IPS DF 6.9 (cell line): ENCODE results near the gene TMTC2.

ENCODE experiments used
- DNase-seq: peaks from one replicate; pipeline ENCODE4 v3.0.0-alpha.2; 2013; ENCODE audit warnings: low read depth, low spot score
- H3K27ac ChIP-seq: one replicate; pipeline ENCODE4 v1.5.1; 2013; ENCODE audit warnings: low read length, control low read depth
- H3K27me3 ChIP-seq: 2 replicates; pipeline ENCODE4 v1.6.1; 2013; ENCODE audit warnings: mild to moderate bottlenecking, low read length; ENCODE audit not compliant: control insufficient read depth, insufficient read depth
- H3K36me3 ChIP-seq: 2 replicates; pipeline ENCODE4 v1.6.1; 2013; ENCODE audit warnings: low read length; ENCODE audit not compliant: control insufficient read depth, insufficient read depth
- H3K4me1 ChIP-seq: 2 replicates; pipeline ENCODE4 v1.6.1; 2013; ENCODE audit warnings: low read length; ENCODE audit not compliant: control insufficient read depth, insufficient read depth
- H3K4me3 ChIP-seq: 2 replicates; pipeline ENCODE4 v1.5.1; 2013; ENCODE audit warnings: mild to moderate bottlenecking, low read length
- H3K9me3 ChIP-seq: 2 replicates; pipeline ENCODE4 v1.6.1; 2013; ENCODE audit warnings: low read length, inconsistent platforms; ENCODE audit not compliant: control insufficient read depth, insufficient read depth
- WGBS: extraction: QIAGEN DNeasy Blood & Tissue Kit; methylation state at CpG from one replicate; pipeline ENCODE4 v1.1.7; 2013; ENCODE audit warnings: mixed read lengths, missing lambda C conversion rate; ENCODE audit not compliant: insufficient read length, insufficient coverage; 5-methylcytosine and 5-hydroxymethylcytosine counted together

The TMTC2 gene

GRCh38 chr12:82948491-82948890, 261.8 kb downstream of the TMTC2 start:
- Histone ChIP-seq H3K27ac (no peak overlapping the region), H3K36me3 (no peaks in the 10 kb centered on the region), H3K4me3 (no peak overlapping the region), H3K27me3 (no peaks in the 10 kb centered on the region), H3K9me3 (no peaks in the 10 kb centered on the region), H3K4me1 (no peaks in the 10 kb centered on the region)
- no peak for DNase-seq
- no CpG with 5 or more reads among the region's 2 CpGs for WGBS

GRCh38 chr12:82950356-82950755, 263.6 kb downstream of the TMTC2 start:
- Histone ChIP-seq H3K4me1 (no peaks in the 10 kb centered on the region), H3K4me3 (no peak overlapping the region), H3K36me3 (no peaks in the 10 kb centered on the region), H3K27ac (no peak overlapping the region), H3K9me3 (no peaks in the 10 kb centered on the region), H3K27me3 (no peaks in the 10 kb centered on the region)
- DNase-seq = no peak
- no CpG with 5 or more reads among the region's 2 CpGs for WGBS

GRCh38 chr12:82952946-82953345, 266.2 kb downstream of the TMTC2 start:
- Histone ChIP-seq H3K27me3 (no peaks in the 10 kb centered on the region), H3K9me3 (no peaks in the 10 kb centered on the region), H3K27ac (no peak overlapping the region), H3K36me3 (no peaks in the 10 kb centered on the region), H3K4me3 (no peak overlapping the region), H3K4me1 (no peaks in the 10 kb centered on the region)
- WGBS = no CpG with 5 or more reads among the region's 3 CpGs
- DNase-seq = no peak

- H3K36me3 ChIP-seq = no peaks in the 10 kb centered on the region
- H3K27ac ChIP-seq = no peak overlapping the region
- no peak for DNase-seq
- no peak overlapping the region for H3K4me3 ChIP-seq
- no peaks in the 10 kb centered on the region for H3K4me1 ChIP-seq
- no CpG with 5 or more reads among the region's 1 CpG for WGBS
- H3K9me3 ChIP-seq = no peaks in the 10 kb centered on the region
- H3K27me3 ChIP-seq = no peaks in the 10 kb centered on the region
These were observed 266.7 kb downstream of the TMTC2 start for GRCh38 chr12:82953397-82953796.

GRCh38 chr12:82954064-82954463, 267.4 kb downstream of the TMTC2 start:
- H3K9me3 ChIP-seq = no peaks in the 10 kb centered on the region
- no peak overlapping the region for H3K27ac ChIP-seq
- H3K36me3 ChIP-seq = no peaks in the 10 kb centered on the region
- H3K4me3 ChIP-seq = no peak overlapping the region
- no CpG with 5 or more reads among the region's 3 CpGs for WGBS
- DNase-seq = no peak
- H3K27me3 ChIP-seq = no peaks in the 10 kb centered on the region
- H3K4me1 ChIP-seq = no peaks in the 10 kb centered on the region

GRCh38 chr12:82954572-82954971, 267.9 kb downstream of the TMTC2 start:
- Histone ChIP-seq H3K36me3 (no peaks in the 10 kb centered on the region), H3K27me3 (no peaks in the 10 kb centered on the region), H3K4me3 (no peak overlapping the region), H3K4me1 (no peaks in the 10 kb centered on the region), H3K27ac (no peak overlapping the region), H3K9me3 (no peaks in the 10 kb centered on the region)
- no peak for DNase-seq
- WGBS = no CpG with 5 or more reads among the region's 2 CpGs

GRCh38 chr12:82955043-82955442, 268.3 kb downstream of the TMTC2 start:
- DNase-seq = no peak
- no peaks in the 10 kb centered on the region for H3K36me3 ChIP-seq
- H3K4me1 ChIP-seq = no peaks in the 10 kb centered on the region
- H3K9me3 ChIP-seq = no peaks in the 10 kb centered on the region
- H3K27ac ChIP-seq = no peak overlapping the region
- H3K27me3 ChIP-seq = no peaks in the 10 kb centered on the region
- no CpG with 5 or more reads among the region's 1 CpG for WGBS
- H3K4me3 ChIP-seq = no peak overlapping the region

GRCh38 chr12:82958966-82959365, 272.3 kb downstream of the TMTC2 start:
- no peak overlapping the region for H3K4me3 ChIP-seq
- no peaks in the 10 kb centered on the region for H3K27me3 ChIP-seq
- no peaks in the 10 kb centered on the region for H3K36me3 ChIP-seq
- DNase-seq = no peak
- no peaks in the 10 kb centered on the region for H3K4me1 ChIP-seq
- no peak overlapping the region for H3K27ac ChIP-seq
- no peaks in the 10 kb centered on the region; the same call in 1 of the 2 replicates for H3K9me3 ChIP-seq

- Histone ChIP-seq H3K27me3 (no peaks in the 10 kb centered on the region), H3K36me3 (no peaks in the 10 kb centered on the region), H3K9me3 (no peaks in the 10 kb centered on the region; the same call in 1 of the 2 replicates), H3K4me1 (no peaks in the 10 kb centered on the region), H3K27ac (no peak overlapping the region), H3K4me3 (no peak overlapping the region)
- no CpG with 5 or more reads among the region's 1 CpG for WGBS
- no peak for DNase-seq
These were observed 273.1 kb downstream of the TMTC2 start for GRCh38 chr12:82959821-82960220.

- no peak for DNase-seq
- WGBS = no CpG with 5 or more reads among the region's 2 CpGs
- no peaks in the 10 kb centered on the region; the same call in 1 of the 2 replicates for H3K9me3 ChIP-seq
- H3K27ac ChIP-seq = no peak overlapping the region
- no peaks in the 10 kb centered on the region for H3K4me1 ChIP-seq
- H3K4me3 ChIP-seq = no peak overlapping the region
- H3K27me3 ChIP-seq = no peaks in the 10 kb centered on the region
- no peaks in the 10 kb centered on the region for H3K36me3 ChIP-seq
These were observed 275.1 kb downstream of the TMTC2 start for GRCh38 chr12:82961835-82962234.

GRCh38 chr12:82963956-82964355, 277.2 kb downstream of the TMTC2 start:
- no peaks in the 10 kb centered on the region; the same call in 1 of the 2 replicates for H3K9me3 ChIP-seq
- H3K4me1 ChIP-seq = no peaks in the 10 kb centered on the region
- DNase-seq = no peak
- H3K27ac ChIP-seq = no peak overlapping the region
- H3K4me3 ChIP-seq = no peak overlapping the region
- no peaks in the 10 kb centered on the region for H3K27me3 ChIP-seq
- H3K36me3 ChIP-seq = no peaks in the 10 kb centered on the region
- WGBS = no CpG with 5 or more reads among the region's 3 CpGs
